HG03139 (cell line): ENCODE results near the gene EPN1.

Experiments
- ATAC-seq: cut with Tn5 transposase; IDR thresholded peaks from one replicate; pipeline ENCODE4 v1.9.1; 2021; ENCODE audit not compliant: unreplicated experiment

EPN1 gene

DNA sequence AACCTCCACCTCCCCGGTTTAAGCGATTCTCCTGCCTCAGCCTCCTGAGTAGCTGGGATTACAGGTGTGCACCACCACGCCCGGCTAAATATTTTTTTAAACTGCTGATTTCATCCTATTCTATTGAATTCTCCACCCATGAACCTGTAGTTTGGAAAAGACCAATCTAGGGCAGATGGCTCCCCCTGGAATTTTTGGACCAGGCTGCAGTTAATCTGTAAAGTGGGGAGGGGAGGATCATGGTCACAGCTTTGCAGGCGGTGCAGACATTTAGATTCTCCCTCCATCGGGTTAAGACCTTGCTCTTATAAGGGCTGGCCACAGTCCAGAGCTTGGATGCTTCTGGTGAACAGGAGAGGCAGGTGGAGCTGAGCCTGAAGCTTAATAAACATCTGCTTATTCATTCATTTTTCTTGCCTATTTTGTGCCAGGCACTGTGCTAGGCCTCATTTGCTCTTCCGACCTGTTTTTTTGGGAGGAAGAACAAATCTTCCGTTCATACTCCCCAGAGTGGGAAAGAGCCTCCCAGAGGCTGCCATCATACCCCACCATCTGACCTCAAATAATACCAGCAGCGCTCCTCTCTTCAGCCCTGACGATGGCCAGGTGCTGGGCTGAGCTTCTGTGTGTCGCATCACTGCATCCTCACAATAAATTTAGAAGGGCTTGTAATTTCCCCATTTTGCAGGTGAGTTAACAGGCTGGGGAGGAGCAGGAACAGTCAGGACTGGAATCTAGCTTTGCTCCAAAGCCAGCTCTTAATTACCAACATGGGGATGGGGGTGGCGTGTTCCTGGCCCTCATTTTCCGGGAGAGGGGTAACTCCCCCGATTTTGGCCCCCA lies 27.9 kb upstream of the EPN1 start:
- no peak for ATAC-seq

DNA sequence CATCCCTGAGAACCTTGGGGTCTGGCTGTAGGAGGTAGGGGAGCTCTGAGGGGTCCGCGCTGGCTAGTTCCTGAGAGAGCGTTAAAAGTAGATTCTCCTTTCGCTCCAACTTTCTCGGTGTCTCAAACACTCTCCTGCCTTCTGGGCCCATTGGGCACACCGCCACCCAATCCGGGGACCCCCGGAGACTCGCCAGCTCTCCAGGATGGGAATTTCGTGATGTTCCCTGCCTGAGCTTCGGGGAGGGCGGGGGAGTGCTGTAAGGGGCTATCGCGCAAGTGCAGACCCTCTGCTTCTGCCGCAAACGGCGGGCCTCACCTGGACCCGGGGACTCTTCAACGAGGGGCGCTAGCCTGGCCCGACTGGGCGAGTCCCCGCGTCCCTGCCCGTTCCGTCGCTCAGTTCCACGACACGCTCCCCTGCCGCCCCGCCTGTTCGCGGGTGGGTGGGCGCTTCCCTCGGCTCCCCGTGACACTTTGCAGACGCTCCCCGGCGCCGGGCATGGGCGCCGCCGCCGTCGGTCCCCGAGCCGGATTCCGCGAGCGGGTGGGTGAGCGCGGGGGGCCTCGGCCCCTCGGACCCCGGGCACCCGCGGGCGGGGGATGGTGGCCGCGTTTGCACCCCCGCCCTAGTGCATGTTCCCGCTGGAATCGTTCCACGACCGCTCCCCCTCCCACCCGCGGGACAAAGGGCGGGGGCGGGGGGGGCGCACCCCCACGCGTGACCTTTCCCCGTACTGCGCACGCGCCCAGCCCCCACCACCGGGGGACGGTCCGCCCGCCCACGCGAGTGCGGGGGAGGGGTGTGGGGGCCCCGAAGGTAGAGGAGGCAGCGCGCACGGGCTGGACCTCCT lies 27.1 kb upstream of the EPN1 start, which contains the start of gene CCDC106:
CCDC106 (plus strand) TSS at position 481 of the 853 bp plus-strand sequence. CDS start 835 bp downstream, outside the sequence.
- ATAC-seq: no peak

DNA sequence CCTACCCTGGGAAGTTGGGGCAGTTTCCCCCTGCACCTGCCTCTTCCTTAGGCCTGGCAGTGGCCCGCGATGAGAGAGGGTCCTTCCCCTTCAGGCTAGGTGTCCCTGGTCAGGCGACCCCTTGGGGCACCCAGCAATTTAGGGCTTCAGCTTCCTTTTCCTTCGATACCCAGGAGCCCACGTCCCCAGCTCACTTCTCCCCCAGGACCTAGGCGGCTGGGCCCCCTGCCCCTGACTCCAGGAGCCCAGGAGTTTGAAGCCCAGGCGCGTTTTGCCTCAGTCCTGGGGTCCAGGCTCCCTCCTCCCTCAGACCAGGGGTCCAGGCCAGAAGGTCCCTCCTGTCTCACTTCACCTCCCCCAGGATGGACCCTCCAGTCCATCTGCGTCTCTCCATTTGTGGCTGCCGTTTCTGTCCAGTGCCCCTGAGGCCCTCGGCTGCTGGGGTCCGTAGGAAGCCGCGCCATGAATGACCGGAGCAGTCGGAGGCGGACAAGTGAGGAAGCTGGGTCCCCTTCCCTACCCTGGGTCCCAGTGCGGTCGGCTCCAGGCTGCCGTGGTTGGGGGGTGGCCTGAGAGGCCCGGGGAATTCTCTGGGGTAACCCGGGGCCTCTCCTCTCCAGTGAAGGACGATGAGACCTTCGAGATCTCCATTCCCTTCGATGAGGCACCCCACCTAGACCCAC lies 26.3 kb upstream of the EPN1 start:
- ATAC-seq: no peak

DNA sequence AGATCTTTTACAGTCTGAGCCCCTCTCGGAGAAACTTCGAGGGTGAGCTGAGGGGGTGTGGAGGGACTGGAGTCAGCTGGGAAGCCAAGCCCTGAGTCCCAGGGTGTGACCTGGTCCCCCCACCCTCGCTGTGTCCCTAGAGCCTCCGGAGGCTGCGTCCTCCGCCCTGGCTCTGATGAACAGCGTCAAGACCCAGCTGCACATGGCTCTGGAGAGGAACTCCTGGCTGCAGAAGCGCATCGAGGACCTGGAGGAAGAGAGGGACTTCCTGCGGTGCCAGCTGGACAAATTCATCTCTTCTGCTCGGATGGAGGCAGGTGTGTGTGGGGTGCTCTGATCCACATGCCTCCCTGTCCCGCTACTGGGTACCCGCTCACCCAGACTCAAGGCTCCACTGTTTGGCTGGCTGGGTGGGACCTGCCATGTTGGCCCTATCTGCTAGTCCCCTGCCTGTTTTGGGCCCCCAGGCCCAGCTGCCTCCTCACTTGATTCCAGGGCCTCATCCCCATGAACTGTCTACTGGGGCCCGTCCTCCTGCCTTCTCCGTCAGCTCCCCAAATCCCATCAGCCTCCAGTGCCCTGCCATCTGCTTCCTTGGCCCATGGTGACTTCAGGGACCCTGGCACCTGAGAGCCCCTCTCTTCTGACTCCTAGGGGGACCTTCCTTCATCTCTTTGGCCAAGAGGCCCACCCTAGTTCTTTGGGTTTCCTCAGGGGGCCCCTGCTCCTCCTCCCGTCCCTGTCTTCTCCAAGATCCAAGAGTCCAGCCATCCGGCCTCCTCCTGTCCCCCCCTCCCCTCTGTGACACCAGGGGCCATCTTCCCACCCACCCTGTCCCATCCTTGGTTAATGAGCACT lies 25.5 kb upstream of the EPN1 start:
- no peak for ATAC-seq

DNA sequence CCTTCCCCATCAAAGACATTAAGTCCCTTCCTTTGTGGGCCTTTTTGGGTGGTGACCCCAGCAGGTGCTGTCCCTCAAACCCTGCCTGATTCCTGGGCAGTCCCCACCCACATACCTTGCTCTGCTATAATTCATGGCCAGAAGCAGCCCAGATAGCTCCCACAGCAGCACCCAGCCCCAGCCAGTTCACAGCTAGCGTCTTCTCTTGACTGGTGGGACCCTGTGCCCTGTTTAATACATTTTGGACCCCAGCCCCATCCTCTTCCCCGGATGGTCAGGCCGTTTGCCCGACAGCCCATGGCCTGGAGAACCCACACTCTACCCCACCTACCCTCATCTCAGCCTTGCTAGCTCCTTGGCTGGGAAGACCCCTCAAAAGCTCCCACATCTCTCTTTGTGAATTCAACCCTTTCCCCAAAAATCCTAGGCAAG lies 24.9 kb upstream of the EPN1 start:
- ATAC-seq: no peak

DNA sequence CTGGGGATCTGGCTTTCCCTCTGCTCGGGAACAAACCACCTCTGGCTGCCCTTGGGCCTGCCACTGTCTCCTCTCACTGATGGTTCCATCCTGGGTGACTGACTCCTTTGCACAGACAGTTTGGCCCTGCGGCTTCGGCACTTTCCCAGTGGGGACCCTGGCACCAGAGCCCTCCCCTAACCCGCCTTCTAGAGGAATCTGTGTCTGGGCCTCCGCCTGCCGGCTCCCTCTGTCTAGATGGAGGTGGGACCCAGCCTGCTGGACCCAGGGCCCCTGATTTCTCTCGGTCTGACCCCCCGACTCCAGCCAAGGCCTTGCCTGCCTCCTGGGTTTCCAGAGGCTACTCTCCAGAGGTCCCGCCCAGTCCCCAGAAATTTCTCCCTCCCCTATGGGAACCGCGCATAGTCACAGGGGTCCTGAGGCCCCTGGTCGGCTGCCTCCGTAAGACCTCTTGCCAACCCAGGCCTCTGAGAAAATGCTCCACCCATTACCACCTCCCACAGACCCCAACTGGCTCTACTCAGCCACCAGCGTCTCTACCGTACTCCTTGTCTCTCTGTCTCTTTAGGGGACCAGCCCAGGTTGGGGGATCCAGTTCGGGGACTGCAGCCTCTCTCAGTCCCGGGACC lies 24.3 kb upstream of the EPN1 start:
- ATAC-seq: no peak

DNA sequence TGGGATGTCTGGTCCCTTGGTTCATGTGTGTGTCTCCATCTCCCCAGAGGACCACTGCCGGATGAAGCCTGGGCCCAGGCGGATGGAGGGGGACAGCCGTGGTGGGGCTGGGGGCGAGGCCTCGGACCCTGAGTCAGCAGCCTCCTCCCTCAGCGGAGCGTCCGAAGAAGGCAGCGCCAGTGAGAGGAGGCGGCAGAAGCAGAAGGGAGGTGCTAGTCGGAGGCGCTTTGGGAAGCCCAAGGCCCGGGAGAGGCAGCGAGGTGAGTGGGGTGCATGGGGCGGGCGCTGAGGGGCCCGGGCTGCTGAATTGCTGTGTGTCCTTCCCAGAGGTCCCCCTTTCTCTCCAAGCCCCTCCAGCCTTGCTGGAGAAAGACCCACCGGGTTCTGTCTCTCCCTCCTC lies 23.8 kb upstream of the EPN1 start:
- no peak for ATAC-seq

DNA sequence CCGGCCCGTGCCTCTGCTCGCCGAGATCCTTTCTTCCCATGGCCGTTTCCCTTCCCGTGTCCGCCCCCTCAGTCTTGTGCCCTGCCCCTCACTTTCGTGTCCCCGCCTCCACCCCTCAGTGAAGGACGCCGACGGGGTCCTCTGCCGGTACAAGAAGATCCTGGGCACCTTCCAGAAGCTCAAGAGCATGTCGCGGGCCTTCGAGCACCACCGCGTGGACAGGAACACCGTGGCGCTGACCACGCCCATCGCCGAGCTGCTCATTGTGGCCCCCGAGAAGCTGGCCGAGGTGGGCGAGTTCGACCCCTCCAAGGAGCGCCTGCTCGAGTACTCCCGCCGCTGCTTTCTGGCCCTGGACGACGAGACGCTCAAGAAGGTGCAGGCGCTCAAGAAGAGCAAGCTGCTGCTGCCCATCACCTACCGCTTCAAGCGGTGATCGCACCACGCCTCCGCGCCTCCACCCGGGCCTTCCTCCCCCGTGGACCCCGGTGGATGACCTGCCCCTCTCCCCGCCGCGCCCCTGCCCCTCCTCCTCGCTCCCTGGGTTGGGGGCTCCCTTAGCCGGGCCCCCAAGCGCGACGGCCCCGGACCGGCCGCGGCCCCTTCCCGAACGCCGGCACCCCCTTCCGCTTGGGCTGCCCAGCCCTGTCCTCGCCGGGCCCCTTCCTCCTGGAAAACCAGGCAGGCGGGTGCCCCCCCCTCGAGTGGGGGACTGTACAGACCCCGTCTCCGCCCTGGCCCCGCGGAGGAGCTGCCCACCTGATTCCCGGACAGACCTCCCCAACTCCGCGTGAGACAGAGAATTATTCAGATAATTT lies 22.5 kb upstream of the EPN1 start:
- ATAC-seq: no peak

DNA sequence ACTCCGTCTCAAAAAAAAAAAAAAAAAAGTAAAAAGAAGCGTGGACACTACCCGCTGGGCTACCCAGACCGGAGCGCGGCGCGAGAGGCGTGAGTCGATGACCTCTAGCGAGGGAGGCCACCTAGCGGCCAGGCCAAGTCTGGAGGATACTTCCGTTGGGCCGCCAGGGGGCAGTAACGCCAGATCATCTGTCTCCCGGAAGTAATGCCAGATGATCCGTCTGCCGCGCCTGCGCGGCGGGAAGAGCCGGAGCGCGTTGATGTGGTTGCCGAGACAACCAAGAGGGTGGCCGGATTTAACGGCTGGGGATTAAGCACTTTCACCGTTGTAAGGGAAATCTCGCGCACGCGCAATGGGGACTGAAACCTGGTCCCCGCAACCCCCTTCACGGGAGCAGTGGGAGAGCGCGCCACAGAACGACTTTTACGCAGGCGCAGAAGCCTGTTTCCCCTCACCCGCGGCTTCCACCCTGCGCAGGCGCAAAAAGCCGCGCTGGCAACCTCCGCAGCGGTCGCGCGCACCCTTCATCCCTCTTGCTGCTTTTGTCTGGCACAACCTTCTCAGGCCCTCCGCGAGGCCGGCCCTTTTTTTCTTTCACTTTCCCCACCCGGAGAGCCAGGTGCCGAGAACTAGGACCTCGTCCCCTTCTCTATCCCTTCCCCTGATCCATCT lies 21.2 kb upstream of the EPN1 start:
- ATAC-seq: peak; percentile 36

DNA sequence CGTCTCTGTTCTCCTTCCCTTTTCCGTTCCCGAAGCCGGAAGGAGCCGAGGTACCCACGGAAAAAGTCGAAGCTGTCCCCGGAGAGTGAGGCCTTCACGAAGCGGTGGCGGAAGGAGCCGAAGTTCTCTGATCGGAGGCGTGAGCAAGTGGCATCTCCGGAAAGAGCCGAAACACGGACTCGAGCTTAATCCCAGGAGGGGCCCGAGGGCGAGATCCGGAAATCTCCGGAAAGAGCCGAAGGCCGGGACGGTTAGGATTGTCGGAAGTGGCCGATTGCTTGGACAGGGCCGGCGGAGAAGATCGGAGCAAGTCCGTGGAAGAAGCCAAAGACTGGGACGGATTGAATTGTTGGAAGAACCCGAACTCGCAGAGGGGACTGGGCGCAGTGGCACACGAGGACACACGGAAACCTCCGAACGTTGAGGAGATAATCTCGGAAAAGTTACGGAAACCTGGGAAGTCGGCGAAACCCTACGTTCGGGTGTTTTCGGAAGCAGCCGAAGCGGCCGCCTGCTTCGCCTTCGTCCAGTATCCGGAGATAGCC lies 20.6 kb upstream of the EPN1 start:
- peak; percentile 58 for ATAC-seq

DNA sequence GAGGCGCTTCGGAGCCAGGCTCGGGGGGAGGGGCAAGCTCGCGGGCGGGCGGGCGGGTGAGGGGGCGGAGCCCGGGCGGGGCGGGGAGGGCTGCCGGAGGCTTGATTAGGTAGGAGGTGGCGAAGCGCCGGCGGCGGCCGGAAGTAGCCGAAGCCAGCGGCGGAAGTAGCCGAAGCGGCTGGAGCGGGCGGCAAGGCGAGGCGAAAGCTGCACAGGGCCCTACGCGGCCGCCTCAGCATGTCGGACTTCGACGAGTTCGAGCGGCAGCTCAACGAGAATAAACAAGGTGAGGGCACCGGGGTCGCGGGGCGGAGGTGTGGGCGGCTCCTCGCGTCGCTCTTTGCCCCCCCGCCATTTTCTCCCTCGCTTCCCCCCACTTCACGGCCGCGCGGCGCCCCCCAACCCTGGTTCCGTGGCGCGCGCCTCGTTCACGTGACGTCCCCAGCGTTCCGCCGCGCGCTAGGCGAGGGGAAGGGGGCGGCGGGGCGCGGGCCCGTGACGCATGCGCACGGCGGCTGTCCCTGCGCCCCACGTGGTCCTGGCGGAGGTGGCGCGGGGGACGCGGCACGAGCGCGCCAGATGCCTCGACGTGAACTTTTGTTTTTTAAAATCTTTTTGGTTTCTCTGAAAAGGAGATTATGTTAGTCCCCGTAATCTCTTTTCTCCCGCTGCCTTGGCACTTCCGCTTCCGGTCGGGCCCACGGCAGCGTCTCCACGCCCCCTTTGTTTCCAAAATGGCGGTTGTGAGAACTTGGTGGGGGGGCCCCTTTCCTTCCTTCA lies 20.0 kb upstream of the EPN1 start, which contains the start of gene U2AF2:
U2AF2 (plus strand) TSS at position 168 of the 780 bp plus-strand sequence; CDS start at position 238, 70 bp downstream.
- peak; percentile 25 for ATAC-seq

DNA sequence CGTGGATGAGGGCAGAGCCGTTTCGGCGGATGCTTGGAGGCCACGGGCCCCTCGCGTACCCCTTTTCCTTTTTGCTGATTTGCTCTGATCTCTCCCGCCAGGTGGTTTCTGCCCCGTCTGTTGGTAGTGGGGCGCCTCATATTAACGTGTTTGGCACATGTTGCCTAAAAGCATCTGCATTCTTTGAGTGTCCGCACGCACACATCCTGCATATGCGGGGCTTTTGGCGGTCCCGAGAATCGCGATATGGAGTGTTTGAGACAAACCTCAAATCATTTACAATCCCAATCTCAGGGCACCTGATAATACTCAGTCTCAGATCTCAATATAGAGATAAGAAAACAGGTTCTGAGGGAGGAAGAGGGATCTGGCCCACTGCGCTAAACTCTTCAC lies 19.4 kb upstream of the EPN1 start:
- ATAC-seq: no peak

DNA sequence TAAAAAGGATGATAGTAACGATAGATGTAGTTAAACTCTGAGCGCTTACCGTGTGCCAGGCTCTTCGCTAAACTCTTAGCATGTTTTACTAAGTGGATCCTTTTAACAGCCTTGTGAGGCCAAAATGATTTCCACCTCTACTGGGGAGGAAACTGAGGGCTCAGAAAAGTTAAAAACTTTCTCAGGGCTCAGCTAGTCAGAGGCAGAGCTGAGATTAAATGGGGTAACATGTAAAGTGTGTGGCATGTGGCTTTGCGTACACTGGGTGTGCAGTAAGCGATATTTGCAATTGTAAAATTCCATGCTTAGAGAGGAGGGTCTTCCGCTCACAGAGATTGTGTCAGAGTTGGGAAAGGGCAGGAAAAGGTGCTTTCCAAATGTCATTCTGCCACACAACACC lies 18.5 kb upstream of the EPN1 start:
- no peak for ATAC-seq

DNA sequence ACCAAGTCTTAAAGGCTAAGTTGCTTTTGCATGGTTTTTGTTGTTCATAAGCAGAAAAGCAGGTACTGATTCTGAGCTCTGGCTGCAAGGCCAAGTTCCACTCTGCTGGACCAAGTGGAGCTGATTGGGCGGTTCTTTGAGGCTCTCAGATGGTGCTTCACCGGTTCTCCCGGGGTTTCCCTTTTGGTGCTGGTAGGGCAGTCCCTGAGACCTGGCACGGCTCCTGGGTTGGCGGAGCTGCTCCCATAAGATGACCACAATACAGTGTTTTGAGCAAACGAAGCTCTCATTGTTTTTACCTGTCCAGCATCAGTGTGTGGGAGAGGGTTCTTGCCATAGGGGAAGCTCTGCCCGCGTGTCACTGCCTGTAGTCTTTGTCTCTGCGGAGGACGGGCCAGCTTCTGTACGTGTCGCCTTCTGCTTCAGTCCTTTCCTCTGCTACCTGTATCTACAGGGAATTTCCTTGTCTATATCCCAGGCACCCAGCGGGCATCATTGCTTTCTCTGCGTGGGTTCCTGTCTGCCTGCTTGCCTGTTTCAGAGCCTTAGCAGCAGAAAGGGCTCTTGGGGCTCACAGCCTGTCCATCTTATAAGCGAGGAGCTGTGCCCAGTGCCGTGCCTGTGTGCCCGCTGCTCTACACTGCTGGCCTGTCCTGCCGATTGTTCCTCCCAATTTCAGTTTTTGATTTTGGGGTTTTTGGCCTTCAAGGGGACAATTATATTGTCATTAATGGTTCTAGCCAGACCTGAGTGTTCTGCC lies 17.9 kb upstream of the EPN1 start:
- no peak for ATAC-seq

DNA sequence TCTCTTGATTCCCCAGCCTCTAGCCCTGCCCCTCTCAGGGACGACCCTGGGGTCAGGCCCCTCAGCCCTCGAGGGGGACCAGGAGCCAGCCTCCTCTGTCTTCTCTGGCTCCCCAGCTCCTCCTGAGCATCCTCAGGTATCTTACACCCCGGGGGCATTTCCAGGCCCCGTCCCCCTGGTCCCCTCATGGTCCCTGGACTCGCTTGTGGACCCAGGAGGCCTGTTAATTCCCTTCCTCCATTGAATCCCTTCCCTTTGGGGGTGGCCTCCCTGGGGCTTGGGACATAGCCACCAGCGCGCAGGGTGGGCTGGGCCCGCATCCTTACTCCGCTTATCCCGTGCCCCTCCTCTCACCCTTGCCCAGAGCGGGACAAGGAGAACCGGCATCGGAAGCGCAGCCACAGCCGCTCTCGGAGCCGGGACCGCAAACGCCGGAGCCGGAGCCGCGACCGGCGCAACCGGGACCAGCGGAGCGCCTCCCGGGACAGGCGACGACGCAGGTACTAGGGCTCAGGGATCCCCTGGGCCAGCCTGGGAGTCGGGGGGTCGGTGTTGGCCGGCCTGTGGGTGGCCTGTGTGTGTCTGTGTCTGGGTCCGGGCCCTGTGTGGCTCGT lies 16.1 kb upstream of the EPN1 start:
- no peak for ATAC-seq

DNA sequence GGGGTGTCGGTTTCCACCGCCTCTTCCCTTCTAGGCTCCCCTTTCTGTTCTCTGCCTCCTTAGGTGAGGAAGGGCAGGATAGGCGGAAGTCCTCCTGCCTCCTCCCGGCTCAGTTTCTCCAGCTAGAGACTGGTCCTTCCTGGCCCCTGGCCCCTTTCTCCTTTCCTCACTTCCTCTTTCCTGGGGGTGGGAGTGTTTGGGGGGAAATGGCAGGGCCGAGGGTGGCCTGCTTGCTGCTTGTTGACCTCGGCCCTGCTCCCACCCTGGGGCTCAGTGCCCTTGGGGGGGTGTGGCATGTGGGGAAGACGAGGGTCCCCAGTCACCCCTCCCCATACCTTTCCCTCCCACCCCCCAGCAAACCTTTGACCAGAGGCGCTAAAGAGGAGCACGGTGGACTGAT lies 15.2 kb upstream of the EPN1 start:
- ATAC-seq: no peak
